H4 (cell line): ENCODE data around the gene PLCH1. TPM values are rescaled to one million over a fixed set of nuclear protein-coding genes. Genes with fewer than 3 reads are reported as not detected.

Experiments
- DNase-seq: peaks from one replicate; pipeline ENCODE4 v3.0.0-alpha.2; 2015; ENCODE audit warnings: low spot score
- total RNA-seq: library from RNA; depleted of rRNA; stranded (reverse); fragments of >200 nt; shearing (Covaris generic); gene quantifications from 2 replicates; pipeline ENCODE4 v1.2.3, GENCODE V29; 2014; rRNA removed

PLCH1 gene, protein sequence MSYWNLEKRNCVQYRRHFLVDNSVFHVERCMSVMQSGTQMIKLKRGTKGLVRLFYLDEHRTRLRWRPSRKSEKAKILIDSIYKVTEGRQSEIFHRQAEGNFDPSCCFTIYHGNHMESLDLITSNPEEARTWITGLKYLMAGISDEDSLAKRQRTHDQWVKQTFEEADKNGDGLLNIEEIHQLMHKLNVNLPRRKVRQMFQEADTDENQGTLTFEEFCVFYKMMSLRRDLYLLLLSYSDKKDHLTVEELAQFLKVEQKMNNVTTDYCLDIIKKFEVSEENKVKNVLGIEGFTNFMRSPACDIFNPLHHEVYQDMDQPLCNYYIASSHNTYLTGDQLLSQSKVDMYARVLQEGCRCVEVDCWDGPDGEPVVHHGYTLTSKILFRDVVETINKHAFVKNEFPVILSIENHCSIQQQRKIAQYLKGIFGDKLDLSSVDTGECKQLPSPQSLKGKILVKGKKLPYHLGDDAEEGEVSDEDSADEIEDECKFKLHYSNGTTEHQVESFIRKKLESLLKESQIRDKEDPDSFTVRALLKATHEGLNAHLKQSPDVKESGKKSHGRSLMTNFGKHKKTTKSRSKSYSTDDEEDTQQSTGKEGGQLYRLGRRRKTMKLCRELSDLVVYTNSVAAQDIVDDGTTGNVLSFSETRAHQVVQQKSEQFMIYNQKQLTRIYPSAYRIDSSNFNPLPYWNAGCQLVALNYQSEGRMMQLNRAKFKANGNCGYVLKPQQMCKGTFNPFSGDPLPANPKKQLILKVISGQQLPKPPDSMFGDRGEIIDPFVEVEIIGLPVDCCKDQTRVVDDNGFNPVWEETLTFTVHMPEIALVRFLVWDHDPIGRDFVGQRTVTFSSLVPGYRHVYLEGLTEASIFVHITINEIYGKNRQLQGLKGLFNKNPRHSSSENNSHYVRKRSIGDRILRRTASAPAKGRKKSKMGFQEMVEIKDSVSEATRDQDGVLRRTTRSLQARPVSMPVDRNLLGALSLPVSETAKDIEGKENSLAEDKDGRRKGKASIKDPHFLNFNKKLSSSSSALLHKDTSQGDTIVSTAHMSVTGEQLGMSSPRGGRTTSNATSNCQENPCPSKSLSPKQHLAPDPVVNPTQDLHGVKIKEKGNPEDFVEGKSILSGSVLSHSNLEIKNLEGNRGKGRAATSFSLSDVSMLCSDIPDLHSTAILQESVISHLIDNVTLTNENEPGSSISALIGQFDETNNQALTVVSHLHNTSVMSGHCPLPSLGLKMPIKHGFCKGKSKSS (N-terminal part only)
- total RNA-seq, result 0.62 and 1.1 TPM in 2 replicates

DNA sequence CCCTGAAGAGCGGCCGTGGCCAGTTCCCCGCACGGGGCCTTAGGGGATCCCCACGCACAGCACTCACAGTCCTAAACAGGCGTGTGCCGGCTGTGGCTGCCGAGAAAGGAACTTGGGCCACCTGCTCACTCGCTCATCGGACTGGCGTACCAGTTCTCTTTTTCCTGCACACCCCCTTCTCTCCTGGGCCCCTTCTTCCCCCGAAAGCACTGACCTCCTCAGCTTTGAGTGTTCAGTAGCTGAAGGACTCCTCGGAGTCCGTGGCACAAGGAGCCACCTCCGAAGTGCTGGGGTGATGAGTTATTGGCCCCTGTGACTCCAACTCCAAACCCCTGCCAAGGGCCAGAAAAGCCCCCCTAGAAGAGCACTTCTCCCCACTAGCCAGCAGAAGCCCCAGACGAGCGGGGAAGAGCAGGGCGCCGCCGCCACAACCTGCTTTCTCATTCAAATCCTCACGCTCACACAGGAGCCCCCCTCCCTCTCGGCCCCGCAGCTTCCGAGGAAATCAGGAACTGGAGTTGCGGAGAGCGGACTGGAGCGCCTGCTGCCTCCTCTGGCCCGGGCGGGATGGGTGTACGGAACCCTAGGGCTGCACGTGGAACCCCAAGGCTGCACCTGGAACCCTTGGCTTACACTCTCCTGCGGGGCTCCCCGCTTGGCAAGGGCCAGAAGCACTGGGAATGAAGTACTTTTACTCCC, at the start of gene PLCH1:
TSS of gene PLCH1 (minus strand) at position 446 of the 699 bp plus-strand sequence. CDS start 40,847 bp downstream, outside the sequence.
- DNase-seq, result peak; percentile 61

DNA sequence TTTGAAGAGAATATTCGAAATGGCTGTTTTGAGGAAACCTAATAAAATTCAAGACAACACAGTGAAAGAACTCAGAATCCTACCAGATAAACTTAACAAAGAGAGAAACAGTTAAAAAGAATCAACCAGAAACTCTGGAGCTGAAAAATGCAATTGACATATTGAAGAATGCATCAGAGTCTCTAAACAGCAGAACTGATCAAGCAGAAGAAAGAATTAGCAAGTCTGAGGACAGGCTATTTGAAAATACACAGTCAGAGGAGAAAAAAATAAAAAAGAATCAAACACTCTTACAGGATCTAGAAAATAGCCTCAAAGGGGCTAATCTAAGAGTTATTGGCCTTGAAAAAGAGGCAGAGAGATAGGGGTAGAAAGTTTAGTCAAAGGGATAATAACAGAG, 47.7 kb upstream of the PLCH1 start:
- no peak for DNase-seq

DNA sequence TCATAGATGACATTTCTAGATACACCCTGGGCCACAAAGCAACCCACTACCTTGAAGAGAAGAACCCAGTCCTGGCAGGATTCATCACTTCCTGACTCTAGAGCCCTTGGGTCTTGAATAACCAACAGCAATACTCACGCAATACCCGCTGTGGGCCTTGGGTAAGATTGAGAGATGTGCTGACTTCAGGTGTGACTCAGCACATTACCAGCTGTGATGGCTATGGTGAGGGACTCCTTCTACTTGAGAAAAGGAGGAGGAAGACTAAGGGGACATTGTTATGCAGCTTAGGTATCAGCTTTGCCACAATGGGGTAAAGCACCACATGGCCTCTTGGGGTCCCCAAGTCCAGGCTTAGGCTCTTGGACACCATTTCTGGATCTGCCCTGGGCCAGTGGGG, 46.3 kb upstream of the PLCH1 start:
- DNase-seq, result peak; percentile 21

DNA sequence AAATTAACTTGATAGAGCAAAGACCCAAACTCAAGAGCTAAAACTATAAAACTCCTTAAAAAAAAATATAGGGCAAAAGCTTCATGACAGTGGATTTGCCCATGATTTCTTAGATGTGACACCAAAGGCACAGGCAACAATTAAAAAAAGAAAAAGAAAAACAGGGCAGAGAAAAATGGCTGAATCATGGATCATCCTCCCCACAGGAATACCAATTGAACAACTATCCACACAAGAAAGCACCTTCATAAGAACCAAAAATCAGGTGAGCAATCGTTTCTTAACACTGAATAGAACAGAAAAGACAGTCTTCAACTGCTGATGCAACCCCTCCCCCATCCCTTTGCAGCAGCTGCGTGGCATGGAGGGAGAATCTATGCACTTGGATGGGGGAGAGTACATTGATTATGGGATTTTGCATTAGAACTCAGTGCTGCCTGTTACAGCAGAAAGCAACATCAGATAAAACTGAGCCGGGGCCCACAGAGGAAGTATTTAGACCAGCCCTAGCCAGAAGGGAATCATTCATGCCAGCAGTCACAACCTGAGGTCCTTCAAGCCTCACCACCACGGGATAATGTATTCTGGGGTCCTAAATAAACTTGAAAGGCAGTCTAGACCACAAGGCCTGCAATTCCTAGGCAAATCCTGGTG, 45.5 kb upstream of the PLCH1 start:
- DNase-seq, result no peak

GRCh38 chr3:155785662-155786295, 40.9 kb upstream of the PLCH1 start:
- no peak for DNase-seq

DNA sequence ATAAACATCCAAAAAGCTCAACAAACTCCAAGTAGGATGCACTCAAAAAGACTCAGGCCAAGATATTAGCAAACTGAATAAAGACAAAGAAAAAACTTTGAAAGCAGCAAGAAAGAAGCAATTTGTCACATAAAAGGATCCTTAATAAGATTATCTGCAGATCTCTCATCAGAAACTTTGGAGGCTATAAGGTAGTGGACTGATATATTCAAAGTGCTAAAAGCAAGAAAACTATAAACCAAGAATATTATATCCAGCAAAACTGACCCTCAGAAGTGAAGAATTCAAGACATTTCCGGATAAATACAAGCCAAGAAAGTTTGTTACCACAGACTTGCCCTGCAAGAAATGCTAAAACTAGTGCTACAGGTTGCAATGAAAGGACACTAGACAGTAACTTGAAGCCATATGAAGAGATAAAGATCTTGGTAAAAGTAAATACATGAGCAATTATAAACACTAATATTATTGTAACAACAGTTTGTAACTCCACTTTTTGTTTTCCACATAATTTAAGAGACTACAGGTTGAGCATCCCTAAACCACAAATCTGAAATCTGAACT, 37.6 kb upstream of the PLCH1 start:
- DNase-seq, result no peak

DNA sequence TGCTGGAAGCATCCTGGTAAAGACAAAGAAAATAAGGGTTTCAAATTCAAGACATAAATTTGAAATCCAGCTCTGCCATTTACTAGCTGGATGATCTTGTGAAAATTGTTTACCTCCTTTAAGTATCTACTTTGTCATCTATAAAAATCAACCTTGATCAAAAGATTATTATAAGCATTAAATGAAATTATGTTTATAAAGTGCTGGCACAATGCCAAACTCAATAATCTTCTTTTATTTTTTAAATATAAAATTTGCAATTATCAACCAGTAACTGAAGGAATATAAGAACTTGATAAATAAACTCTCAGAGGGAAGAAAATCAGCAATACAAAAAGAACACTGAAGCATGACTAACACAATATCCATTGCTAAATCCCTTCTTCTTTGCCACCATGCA, 35.4 kb upstream of the PLCH1 start:
- no peak for DNase-seq

DNA sequence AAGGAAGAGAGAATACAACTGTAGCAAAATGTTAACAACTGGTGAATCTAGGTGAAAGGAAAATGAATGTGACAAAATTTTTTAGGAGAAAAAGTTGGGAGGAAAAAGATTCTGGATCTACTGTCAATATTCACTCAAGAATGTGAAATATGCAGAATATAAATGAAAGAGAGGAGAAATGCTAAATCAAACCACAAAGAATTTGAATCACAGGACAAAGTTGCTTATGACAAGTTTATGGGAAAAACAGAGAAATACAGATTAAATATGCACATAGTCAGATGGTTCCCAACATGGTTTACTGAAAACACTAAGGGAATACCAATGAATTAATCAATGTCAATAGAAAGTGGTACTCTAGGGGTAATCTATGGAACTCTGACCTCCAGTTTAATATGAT, 33.6 kb upstream of the PLCH1 start:
- no peak for DNase-seq

- no peak for DNase-seq
These were observed 27.9 kb upstream of the PLCH1 start for GRCh38 chr3:155772801-155773200.

DNA sequence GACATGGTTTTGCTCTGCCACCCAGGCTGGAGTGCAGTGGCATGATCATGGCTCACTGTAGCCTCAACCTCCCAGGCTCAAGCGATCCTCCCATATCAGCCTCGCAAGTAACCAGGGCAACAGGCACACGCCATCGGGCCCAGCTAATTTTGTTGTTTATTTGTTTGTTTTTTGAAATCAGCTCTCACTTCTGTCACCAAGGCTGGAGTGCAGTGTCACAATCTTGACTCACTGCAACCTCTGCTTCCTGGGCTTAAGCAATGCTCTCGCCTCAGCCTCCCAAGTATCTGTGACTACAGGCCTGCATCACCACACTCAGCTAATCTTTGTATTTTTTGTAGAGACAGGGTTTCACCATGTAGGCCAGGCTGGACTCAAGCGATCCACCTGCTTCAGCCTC, 26.3 kb upstream of the PLCH1 start:
- DNase-seq, result no peak

GRCh38 chr3:155766206-155766605, 21.3 kb upstream of the PLCH1 start:
- no peak for DNase-seq

GRCh38 chr3:155763870-155764463, 19.1 kb upstream of the PLCH1 start:
- no peak for DNase-seq

GRCh38 chr3:155760653-155761052, 15.8 kb upstream of the PLCH1 start:
- DNase-seq, result no peak

DNA sequence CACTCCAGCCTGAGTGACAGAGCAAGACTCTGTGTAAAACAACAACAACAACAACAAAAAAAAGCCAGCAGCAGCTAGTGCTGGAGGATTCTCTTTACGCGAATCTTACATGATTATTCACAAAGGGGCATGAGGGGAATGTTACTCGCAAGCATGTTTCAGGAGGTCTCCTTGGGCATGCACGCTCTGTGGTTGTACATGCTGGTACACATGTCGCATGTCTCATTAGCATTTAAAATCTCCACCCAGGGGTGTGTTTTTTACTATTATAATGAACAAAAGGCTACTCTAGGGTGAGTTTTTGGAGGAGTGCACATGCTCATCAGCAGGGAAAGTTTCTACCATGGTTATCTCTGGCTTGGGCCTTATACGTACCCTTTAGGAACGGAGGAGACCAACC, 12.7 kb upstream of the PLCH1 start:
- no peak for DNase-seq

DNA sequence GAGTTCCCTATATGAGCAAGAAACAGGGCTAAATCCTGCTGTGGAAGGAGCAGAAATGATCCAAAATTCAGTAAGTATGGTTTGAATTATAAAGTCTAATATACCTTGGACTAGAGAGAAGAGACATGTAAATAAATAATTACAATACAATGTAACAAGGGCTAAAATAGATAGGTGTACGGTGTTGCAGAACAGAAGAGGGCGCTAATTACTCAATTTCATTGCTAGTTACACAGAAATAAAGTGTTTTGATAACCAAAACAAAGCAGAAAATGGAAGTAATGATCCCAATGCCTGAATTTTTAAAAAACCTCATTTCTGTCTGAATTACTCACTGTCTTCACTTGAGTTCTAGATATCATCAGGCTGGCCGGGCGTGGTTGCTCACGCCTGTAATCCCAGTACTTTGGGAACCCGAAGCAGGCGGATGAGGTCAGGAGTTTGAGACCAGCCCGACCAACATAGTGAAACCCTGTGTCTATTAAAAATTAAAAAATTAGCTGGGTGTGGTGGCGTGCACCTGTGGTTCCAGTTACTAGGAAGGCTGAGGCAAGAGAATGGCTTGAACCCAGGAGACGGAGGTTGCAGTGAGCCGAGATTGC, 8.3 kb upstream of the PLCH1 start:
- DNase-seq, result no peak

DNA sequence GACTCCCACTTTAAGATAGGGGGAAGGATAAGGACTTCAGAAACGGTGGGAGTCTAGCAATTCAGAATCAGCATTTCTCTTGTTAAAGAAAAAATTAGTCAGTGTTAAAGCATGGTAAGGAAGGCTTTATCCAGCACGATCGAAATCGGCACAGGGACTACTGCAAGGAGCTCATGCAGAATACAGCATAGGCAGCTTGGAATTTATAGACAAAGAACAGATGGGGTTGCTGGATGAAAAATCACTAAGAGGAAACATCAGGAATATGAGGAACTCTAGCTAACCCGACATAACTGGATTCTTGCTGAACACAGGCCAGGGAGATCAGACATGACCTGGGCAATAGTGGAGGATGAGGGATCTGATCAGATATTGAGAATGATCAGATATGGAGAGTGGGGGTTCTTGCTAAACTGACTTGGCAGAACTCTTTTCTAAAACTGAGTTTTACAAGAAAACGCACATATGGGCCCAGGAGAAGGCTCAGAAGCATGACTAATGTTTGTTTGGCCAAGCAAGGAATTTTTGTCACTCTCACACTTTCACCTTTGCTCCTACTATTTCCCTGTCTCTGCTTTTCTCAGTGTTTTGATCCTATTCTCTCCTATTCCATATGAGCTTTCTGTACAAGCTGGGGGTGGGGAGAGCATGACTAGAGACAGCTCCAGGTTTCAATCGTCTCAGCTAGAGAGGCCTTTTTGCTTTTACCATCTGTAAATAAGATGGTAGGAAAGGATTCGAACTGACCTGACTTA, 3.9 kb upstream of the PLCH1 start:
- no peak for DNase-seq

GRCh38 chr3:155747946-155748290, 3.0 kb upstream of the PLCH1 start:
- no peak for DNase-seq

GRCh38 chr3:155747286-155747945, 2.5 kb upstream of the PLCH1 start:
- DNase-seq, result no peak
